Measurements from ENCODE around the gene SETD4.

Gene SETD4

DNA sequence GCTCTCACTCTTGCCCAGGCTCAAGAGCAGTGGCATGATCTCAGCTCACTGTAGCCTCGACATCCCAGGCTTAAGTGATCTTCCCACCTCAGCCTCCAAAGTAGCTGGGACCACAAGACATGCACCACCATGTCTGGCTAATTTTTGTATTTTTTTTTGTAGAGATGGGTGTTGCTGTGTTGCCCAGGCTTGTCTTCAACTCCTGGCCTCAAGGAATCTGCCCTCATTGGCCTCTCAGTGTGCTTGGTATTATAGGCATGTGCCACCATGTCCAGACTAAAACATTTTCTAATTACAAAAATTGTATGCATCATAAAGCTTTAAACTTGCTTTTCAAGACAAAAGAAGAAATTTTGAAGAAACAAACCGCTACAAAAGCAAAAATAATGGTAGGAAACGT is 29.6 kb upstream of the SETD4 start:
- TF ChIP-seq, protein P1, sequence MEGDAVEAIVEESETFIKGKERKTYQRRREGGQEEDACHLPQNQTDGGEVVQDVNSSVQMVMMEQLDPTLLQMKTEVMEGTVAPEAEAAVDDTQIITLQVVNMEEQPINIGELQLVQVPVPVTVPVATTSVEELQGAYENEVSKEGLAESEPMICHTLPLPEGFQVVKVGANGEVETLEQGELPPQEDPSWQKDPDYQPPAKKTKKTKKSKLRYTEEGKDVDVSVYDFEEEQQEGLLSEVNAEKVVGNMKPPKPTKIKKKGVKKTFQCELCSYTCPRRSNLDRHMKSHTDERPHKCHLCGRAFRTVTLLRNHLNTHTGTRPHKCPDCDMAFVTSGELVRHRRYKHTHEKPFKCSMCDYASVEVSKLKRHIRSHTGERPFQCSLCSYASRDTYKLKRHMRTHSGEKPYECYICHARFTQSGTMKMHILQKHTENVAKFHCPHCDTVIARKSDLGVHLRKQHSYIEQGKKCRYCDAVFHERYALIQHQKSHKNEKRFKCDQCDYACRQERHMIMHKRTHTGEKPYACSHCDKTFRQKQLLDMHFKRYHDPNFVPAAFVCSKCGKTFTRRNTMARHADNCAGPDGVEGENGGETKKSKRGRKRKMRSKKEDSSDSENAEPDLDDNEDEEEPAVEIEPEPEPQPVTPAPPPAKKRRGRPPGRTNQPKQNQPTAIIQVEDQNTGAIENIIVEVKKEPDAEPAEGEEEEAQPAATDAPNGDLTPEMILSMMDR (conservative IDR thresholded peaks at IDR 0.05; ENCODE audit: low read depth, low read length), result no peak
- DNase-seq (ENCODE audit: low read depth), result no peak

GRCh38 chr21:36087362-36088138 is 27.2 kb upstream of the SETD4 start:
- TF ChIP-seq, protein P1 (conservative IDR thresholded peaks at IDR 0.05; ENCODE audit: low read depth, low read length), result peak; percentile 25
- no peak overlapping the region for H3K4me3 ChIP-seq (ENCODE audit: low read length)
- DNase-seq (ENCODE audit: low read depth), result no peak

More for the DNA sequence above, 29.6 kb upstream of the SETD4 start:
- no peak overlapping the region for H3K4me3 ChIP-seq (ENCODE audit: low read length)

DNA sequence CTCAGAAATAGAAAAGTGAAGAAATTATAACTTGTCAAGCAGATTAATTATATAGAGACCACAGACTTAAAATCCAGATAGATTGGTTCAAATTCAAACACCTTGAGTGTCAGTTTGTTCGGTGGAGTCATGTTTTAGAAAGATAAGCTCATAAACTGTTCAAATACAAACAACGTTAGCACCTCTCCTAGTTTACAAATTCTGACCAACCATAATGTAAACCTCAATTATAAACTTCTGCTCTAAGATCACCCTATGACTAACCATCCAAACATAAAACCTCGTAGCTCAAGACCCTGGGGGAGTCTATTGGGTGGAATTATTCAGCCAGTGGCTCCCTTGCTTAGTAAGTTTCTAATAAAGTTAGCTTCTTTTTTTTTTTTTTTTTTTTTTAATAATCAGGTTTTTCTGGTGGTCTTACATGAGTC is 21.9 kb upstream of the SETD4 start:
- TF ChIP-seq, protein P1 (conservative IDR thresholded peaks at IDR 0.05; ENCODE audit: low read depth, low read length), result no peak
- DNase-seq (ENCODE audit: low read depth), result no peak
- H3K4me3 ChIP-seq (ENCODE audit: low read length), result no peak overlapping the region

DNA sequence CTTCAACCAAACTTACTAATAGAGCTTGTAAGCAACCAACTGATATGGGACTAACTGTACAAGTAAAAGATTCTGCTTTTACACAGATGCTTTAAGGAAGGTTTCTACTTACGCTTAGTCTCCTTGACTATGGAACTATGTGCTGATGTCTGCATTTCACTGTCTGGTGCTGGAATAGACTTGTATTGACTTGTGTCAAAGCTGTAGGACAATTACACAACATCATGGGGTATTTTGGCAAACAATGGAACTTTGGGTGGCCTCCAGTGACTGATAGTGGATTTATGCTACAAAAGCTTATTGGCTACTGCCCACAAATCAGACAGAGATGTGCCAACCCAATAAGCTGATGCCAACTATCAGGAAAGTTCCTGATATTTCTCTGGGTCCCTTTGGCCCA is 20.1 kb upstream of the SETD4 start:
- TF ChIP-seq, protein P1 (conservative IDR thresholded peaks at IDR 0.05; ENCODE audit: low read depth, low read length), result no peak
- H3K4me3 ChIP-seq (ENCODE audit: low read length), result no peak overlapping the region
- DNase-seq (ENCODE audit: low read depth), result no peak

GRCh38 chr21:36079671-36080070 is 19.3 kb upstream of the SETD4 start:
- TF ChIP-seq, protein P1 (conservative IDR thresholded peaks at IDR 0.05; ENCODE audit: low read depth, low read length), result no peak
- H3K4me3 ChIP-seq (ENCODE audit: low read length), result no peak overlapping the region
- no peak for DNase-seq (ENCODE audit: low read depth)

DNA sequence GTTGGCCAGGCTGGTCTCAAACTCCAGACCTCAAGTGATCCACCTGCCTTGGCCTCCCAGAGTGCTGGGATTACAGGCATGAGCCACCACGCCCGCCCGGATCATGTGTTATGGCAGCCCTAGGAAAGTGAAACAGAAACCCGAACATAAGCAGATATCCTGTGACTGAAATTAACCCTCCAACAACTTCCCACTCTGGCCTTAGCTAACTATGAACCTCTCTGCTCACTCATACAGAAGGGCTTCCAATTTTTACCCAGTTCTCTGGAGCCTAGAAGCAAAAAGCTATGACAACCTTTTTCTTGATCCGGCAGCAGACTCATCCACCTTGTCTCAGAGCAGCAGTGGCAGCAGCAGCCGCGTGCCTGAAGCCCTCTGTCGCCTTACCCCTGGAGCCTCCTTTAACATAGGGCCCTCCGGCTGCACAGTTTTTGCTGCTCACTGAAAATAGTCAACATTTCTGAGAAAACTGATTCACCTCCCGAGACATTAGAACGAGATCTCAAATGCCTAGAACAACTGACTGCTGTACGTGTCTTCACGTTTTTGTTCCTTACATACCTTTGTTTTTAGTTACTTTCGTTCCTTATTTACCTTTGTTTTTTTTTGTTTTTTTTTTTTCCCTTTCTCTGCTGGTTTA is 18.8 kb upstream of the SETD4 start:
- H3K4me3 ChIP-seq (ENCODE audit: low read length), result no peak overlapping the region
- TF ChIP-seq, protein P1 (conservative IDR thresholded peaks at IDR 0.05; ENCODE audit: low read depth, low read length), result no peak
- no peak for DNase-seq (ENCODE audit: low read depth)

DNA sequence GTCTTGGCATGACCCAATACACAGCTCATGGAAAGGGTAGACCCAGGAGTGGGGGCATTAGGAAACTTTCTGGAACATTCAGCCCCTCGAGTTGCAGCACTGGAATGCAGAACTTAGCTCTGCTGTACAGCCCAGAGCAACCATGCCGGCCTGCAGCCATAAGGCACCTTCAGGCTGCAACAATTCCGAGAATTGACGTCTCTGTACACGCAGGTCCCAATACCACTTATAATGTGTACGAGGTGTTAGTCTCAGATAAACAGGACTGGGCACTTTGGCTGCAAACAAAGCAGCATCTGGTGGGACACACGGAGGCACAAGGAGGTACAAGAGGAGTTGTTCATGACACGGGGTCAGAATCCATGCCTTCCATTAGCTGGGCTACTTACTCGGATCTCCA is 17.4 kb upstream of the SETD4 start:
- DNase-seq (ENCODE audit: low read depth), result no peak
- TF ChIP-seq, protein P1 (conservative IDR thresholded peaks at IDR 0.05; ENCODE audit: low read depth, low read length), result no peak
- no peak overlapping the region for H3K4me3 ChIP-seq (ENCODE audit: low read length)
